GM18499 (cell line): ENCODE measurements around the gene TEX50.
A peak's percentile ranks its signal among the peaks of the same experiment; 100 is the strongest.
"Not testable (repeated sequence)": the region's sequence is repeated elsewhere in the genome, so short reads cannot be mapped to it uniquely, and the experiment has no call there.

Experiments
- ATAC-seq: cut with Tn5 transposase; IDR thresholded peaks from one replicate; pipeline ENCODE4 v1.9.1; 2021; ENCODE audit warnings: moderate number of reproducible peaks; ENCODE audit not compliant: insufficient read depth, unreplicated experiment

Gene TEX50

GRCh38 chr1:173635116-173635515, at the start of gene TEX50:
TSS of gene TEX50 (plus strand) at chr1:173635338. CDS start at chr1:173635522, 184 bp downstream.
- no peak for ATAC-seq

DNA sequence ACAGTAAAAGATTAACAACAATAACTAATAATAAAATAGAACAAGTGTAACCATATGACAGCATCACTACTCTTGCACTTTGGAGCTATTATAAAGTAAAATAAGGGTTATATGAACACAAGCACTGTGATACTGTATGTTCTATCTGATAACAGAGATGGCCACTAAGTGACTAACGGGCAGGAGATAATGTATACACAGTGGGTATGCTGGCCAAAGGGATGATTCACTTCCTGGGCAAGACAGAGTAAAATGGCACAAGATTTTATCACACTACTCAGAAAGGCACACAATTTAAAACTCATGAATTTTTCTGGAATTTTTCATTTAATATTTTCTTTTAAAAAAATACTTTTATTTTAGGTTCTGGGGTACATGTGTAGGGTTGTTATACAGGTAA, 44.6 kb upstream of the TEX50 start:
- no peak for ATAC-seq

- ATAC-seq, result not testable (repeated sequence)
Observed at GRCh38 chr1:173591138-173591537, 44.0 kb upstream of the TEX50 start.

DNA sequence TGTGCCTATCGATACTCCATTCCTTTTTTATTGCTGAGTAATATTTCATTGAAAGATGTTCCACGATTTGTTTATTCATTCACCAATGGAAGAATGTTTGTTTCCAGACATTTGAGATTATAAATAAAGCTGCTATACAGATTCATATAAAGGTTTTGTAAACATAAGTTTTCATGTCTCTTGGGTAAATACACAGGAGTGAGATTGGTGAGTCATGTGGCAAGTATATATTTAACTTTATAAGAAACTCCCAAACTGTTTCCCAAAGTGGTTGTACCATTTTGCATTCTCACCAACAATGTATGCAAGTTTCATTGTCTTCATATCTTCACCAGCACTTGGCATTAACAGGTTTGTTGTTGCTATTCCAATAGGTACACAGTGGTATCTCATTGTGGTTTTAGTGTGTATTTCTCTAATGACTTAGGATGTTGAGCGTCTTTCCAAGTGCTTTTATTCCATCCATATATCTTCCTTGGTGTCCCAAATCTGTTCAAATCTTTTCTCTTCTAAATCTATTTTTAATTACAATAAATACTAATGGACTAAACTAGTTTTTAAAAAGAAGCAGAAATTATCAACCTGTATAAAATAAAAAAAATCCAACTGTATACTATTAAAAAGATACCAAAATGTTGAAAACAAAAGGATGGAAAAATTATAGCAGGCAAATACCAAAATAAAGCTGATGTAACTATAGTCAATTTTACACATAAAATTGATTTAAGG, 38.9 kb upstream of the TEX50 start:
- ATAC-seq, result no peak

DNA sequence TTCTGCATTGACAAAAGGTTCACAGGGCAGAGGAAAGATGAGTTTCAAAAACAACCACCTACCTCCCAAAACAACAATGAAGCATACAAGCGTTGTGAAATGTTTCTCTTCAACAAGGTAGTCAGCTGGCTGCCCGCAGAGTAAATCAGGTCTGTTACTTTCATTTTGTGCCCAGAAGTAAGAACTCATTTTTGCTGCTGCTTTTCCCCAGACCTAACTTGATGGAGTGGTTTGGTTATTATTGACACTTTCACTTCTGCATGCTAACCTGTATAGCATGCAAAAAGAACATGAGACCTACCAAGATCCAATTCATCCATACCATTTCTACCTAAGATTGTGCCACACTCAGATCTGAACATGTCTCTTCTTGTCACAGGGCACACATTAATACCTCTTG, 33.5 kb upstream of the TEX50 start:
- peak; percentile 77 for ATAC-seq

DNA sequence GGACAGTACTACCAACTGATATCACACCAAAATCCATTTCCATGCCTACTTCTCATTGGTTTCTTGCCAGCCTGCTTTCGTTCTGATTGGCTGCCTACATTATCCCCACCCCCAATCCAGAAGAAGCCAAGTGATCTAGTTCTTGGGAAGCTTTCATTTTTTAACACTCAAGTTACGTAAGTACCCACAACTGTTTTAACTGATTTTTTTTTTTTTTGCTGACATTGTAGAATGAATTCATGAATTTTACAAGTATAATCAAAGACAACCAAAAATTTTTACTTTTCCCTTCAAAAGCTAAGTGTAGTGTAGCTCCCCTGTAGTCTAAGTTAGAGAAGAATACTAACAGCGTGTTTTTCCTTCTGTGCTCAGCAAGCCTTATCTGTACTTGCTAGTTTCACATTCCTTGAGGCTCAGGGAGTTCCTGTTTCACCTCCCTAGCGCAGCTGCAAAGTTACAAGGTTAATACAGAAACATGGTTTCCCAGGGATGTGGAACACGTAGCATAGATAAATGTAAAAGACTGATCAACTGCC, 32.0 kb upstream of the TEX50 start, which contains the start of gene SLC9C2:
Gene SLC9C2 (minus strand): TSS at position 17 of the 536 bp plus-strand sequence. CDS start 1,296 bp downstream, outside the sequence.
- no peak for ATAC-seq

- no peak for ATAC-seq
Observed at GRCh38 chr1:173608503-173609216, 26.5 kb upstream of the TEX50 start.

DNA sequence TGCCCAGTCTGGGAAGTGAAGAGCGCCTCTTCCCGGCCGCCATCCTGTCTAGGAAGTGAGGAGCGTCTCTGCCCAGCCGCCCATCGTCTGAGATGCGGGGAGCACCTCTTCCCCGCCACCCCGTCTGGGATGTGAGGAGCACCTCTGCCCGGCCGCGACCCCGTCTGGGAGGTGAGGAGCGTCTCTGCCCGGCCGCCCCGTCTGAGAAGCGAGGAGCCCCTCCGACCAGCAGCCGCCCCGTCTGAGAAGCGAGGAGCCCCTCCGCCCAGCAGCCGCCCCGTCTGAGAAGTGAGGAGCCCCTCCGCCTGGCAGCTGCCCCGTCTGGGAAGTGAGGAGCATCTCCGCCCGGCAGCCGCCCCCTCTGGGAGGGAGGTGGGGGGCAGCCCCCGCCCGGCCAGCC, 22.1 kb upstream of the TEX50 start:
- ATAC-seq, result not testable (repeated sequence)

- ATAC-seq, result no peak
Observed at GRCh38 chr1:173616859-173617258, 18.3 kb upstream of the TEX50 start.

GRCh38 chr1:173627269-173627668, 7.9 kb upstream of the TEX50 start:
- ATAC-seq, result no peak

DNA sequence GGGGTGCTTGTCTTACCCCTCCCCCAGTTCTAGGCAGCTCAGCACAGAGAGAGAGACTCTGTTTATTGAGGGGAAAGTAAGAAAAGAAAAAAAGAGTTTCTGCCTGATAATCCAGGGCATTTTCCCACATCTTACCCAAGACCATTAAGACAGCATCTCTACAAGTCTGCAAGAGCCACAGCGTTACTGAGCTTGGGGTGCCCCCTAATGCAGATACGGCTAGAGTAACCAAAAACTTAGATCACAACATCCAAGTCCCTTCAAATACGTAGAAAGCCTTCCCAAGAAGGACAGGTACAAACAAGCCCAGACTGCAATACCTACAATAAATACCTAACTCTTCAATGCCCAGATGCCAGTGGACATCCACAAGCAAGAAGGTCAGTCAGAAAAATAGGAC, 6.2 kb upstream of the TEX50 start:
- ATAC-seq, result no peak

GRCh38 chr1:173637236-173638042, 2.3 kb downstream of the TEX50 start:
- not testable (repeated sequence) for ATAC-seq

DNA sequence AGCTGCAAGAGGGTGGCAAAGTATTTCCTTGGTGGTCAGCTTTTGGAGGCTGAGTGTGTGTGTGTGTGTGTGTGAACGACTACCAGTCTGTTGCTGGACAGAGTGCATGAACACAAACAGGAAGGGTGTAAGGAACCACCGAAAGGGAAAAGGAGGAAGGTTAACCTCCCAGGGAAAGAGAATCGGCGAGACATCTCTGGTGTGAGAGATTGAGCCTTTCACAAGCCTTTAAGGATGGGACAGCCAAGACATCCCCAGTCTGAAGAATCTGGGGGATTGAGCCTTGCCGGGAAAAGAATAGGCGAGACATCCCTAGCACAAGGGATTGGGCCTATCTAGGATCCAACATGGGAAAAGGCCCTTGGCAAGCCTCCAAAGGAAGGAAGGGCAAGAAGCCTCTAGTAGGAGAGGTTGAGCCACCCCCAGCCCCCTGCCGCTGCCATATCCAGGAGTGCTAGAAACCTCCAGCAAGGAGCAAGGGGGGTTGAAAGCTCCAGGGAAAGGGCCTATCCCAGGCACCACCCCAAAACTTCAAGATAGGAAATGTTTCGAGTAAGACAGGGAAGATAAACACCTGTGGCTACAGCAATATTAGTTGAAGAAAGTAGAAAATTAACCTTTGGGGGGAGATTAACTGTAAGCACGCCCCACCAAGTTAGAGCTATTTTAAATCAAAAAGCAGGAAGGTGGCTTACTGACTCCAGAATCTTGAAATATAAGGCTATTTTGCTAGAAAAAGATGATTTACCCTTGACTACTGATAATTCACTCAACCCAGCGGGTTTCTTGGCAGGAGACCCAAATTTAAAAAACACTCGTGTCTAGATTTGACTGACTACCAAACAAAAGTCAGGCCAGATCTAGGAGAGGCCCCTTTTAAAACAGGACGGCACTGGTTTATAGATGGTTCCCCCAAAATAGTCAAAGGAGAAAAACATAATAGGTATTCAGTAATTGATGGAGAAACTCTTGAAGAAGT, 3.2 kb downstream of the TEX50 start:
- ATAC-seq, result no peak

DNA sequence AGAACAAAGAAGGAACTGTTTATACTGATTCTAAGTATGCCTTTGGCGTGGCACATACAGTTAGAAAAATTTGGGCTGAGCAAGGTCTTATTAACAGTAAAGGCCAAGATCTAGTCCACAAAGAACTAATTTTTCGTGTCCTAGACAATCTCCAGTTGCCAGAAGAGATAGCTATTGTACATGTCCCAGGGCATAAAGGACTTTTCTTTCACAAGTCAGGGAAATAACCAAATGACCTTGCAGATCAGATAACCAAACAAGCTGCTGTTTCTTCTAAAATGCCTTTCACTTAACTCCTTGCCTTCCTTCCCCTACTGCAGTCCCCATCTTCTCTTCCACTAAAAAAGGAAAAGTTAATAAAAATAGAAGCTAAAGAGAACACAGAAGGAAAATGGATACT, 4.0 kb downstream of the TEX50 start:
- ATAC-seq, result no peak

DNA sequence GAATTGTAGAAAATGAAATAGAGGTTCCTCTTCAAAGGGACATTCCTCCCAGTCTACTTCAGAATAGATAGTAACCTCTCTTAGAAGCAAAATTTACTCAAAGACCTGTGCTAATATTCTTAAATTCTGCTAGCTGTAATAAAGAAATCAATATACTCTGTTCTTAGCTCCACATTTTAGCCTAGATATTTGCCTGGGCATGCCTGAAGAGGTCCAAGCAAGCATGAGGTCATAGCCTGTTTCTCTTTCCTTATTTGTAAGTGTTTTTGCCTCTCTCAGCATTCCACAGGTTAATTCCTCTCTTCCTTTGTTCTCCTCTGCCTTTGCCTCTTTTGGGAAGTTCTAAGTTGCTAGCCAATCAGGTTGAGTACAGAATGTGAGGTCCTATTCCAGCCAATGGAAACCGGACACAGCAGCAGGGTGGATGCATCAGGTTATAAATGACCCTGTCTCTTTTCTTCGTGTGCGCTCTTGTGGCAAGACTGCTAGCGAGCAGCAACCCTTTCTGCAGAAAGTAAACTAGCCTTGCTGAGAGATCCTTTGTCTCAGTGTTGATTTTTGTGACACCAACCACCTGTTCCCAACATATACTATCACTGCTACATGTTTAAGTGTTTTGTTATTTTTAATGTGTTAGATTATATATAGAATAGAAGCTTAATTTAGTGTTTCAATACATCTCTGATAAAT, 7.5 kb downstream of the TEX50 start:
- ATAC-seq, result not testable (repeated sequence)

GRCh38 chr1:173646656-173647055, 11.5 kb downstream of the TEX50 start:
- ATAC-seq, result no peak

DNA sequence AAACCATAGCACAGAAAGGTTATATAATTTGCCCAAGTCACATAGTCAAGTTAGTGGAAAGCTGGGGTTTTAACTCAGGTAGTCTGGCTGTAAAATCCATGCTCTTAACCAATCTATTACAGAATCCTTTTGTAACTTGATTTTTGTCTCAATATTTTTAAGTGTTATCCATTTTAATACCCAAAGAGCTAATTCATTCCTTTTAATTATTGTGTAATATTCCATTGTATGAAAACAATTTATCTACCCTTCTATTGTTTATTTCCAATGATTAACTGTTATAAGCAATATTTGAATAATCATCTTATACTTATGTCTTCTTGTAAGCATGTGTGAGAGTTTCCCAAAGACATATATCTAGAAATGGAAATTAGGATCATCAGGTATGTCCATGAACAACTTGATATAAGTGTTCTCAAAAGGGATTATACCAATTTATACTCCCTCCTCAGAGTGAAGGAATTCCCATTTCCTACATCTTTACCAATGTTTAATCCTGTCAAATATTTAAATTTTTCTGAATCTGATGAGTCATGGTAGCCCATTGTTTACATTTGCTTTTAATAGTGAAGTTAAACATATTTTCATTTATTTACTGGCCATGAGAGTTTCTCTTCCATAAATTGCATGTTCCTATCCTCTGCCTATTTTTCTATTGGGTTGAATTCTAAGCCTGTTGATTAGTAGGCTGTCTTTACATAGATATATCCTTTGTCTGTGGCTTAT, 13.9 kb downstream of the TEX50 start:
- no peak for ATAC-seq

GRCh38 chr1:173660306-173660705, 25.2 kb downstream of the TEX50 start:
- ATAC-seq, result no peak
